ENCODE measurements around the gene KIF14. TPM values are rescaled to one million over a fixed set of nuclear protein-coding genes. Genes with fewer than 3 reads are reported as not detected.
"Not testable (repeated sequence)": the region's sequence is repeated elsewhere in the genome, so short reads cannot be mapped to it uniquely, and the experiment has no call there.

KIF14 gene
- total RNA-seq, 1 donor from 2014 or later: 2.6 TPM

- Mint-ChIP-seq H3K9me3 (ENCODE audit: unreplicated experiment) (no peaks in the 10 kb centered on the region), H3K27me3 (ENCODE audit: unreplicated experiment) (no peaks in the 10 kb centered on the region)
These were observed 10.8 kb upstream of the KIF14 start for GRCh38 chr1:200631375-200631774.

DNA sequence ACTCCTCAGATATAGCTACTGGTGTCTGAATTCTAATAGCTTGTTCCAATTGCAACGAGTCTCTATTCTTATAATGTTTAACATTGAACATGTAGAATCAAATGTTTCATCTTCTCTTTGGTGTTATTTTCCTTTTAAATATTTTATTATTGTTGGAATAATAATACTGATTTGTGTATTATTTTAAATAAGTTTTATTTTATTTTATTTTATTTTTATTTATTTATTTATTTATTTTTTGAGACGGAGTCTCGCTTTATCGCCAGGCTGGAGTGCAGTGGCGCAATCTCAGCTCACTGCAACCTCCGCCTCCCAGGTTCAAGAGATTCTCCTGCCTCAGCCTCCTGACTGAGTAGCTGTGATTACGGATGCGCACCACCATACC, 10.0 kb upstream of the KIF14 start:
- not testable (repeated sequence) for DNase-seq (ENCODE audit: extremely low spot score, unreplicated experiment); H3K4me3 Mint-ChIP-seq (ENCODE audit: unreplicated experiment); H3K27me3 Mint-ChIP-seq (ENCODE audit: unreplicated experiment); H3K9me3 Mint-ChIP-seq (ENCODE audit: unreplicated experiment); H3K4me1 Mint-ChIP-seq (ENCODE audit: unreplicated experiment); H3K27ac Mint-ChIP-seq (ENCODE audit: unreplicated experiment); H3K36me3 Mint-ChIP-seq (ENCODE audit: unreplicated experiment)

More at GRCh38 chr1:200631375-200631774, 10.8 kb upstream of the KIF14 start:
- H3K27ac Mint-ChIP-seq (ENCODE audit: unreplicated experiment): no peak overlapping the region
- TF ChIP-seq CTCF (IDR thresholded peaks at IDR 0.05): no peak
- no peaks in the 10 kb centered on the region for H3K36me3 Mint-ChIP-seq (ENCODE audit: unreplicated experiment)
- H3K4me3 Mint-ChIP-seq (ENCODE audit: unreplicated experiment): no peak overlapping the region
- no peaks in the 10 kb centered on the region for H3K4me1 Mint-ChIP-seq (ENCODE audit: unreplicated experiment)
- DNase-seq (ENCODE audit: extremely low spot score, unreplicated experiment): no peak

DNA sequence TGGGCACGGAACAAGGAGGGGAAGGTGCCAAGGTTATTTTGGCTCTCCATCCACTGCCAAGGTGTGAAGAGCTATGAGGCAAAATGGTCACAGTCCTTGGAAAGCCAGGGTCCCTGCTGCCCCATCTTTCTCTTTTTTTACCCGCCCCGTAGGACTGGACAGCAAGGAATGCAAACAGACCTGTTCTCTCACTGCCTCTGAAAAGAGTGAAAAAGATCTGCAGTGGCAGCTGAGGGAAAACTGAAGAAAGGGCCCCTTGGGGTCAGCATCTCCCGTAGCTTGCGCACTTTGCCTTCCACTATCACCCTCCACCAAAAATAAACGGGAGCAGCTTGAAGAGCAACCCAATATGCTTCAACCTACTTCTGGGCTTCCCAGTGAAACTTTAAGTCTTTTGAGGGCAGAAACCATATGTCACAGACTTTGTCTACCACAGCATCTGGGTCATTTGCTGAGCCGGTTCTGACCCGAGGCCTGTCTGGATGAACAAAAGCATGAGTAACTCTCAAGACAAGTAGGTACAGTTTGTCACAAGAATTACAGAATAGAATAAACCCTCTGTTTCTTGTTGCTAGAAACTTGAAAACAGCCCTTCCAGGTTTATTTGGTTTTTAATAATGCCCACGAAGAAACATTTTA, 9.4 kb upstream of the KIF14 start:
- H3K4me3 Mint-ChIP-seq (ENCODE audit: unreplicated experiment): no peak overlapping the region
- H3K36me3 Mint-ChIP-seq (ENCODE audit: unreplicated experiment): no peaks in the 10 kb centered on the region
- TF ChIP-seq CTCF (IDR thresholded peaks at IDR 0.05): no peak
- H3K4me1 Mint-ChIP-seq (ENCODE audit: unreplicated experiment): peaks cover 9% of the 10 kb centered on the region
- no peak for DNase-seq (ENCODE audit: extremely low spot score, unreplicated experiment)
- no peaks in the 10 kb centered on the region for H3K9me3 Mint-ChIP-seq (ENCODE audit: unreplicated experiment)
- H3K27ac Mint-ChIP-seq (ENCODE audit: unreplicated experiment): no peak overlapping the region
- no peaks in the 10 kb centered on the region for H3K27me3 Mint-ChIP-seq (ENCODE audit: unreplicated experiment)

DNA sequence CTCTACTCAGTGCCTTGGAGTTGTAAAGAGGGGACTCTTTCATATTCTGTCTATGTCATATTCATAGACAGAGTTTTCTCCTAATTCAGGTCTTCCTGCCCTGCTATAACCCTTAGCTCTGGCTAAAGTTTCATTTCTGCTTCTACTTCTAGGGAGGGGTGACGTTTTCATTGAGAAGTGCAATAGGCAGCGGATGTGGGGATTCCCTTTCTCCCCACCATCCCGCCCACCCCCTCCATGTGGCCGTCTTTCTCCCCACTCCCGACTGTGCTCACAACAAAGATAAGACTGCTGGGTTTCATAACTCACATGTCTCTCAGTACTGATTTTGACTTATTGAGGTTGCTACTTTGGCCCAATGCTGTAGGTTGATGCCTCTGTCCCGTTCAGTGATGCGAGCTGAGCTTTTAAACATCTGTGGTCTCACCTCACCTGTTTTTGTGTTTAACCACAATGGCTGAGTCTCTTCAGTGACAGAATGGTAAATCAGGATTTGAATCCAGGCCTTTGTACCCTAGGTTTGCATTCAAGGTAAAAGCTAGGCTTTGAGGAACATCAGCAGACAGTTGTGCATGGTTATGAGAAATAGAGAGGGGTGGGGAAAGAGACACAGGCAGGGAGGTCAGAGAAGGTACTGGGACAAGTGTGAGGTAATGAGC, 7.8 kb upstream of the KIF14 start:
- TF ChIP-seq CTCF (IDR thresholded peaks at IDR 0.05): no peak
- H3K9me3 Mint-ChIP-seq (ENCODE audit: unreplicated experiment): no peaks in the 10 kb centered on the region
- no peaks in the 10 kb centered on the region for H3K27me3 Mint-ChIP-seq (ENCODE audit: unreplicated experiment)
- DNase-seq (ENCODE audit: extremely low spot score, unreplicated experiment): no peak
- H3K4me1 Mint-ChIP-seq (ENCODE audit: unreplicated experiment): peaks cover 14% of the 10 kb centered on the region
- no peaks in the 10 kb centered on the region for H3K36me3 Mint-ChIP-seq (ENCODE audit: unreplicated experiment)
- H3K4me3 Mint-ChIP-seq (ENCODE audit: unreplicated experiment): no peak overlapping the region
- no peak overlapping the region for H3K27ac Mint-ChIP-seq (ENCODE audit: unreplicated experiment)

DNA sequence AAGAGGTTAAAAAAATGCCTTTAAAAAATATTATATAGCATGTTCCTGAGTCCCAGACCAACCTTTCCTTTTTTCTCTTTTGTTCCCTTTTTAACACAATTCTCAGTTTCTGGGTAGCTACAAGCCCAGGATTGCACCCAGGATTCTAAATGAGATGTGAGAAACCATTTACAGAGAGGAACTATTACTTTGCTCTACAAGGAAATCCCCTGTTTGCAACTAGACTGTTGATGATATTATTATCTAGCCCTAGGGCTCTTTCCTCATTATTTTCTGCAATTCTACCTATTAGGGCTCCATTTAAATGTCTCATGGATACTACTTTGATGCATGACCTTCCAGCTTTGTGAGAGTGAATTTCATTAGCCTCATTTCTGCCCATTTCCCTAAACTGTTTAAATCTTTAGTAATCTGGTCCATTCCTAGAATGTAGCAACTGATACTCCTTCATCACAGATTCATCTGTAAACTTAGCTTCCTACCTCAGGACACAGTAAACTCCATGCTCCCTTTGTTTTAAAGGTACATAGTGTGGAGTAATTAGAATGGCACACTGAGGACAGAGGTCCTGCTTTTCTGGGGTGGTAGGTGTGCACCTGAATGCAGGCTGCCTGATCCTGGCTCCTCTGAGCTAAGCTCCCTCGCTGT, 7.1 kb upstream of the KIF14 start:
- TF ChIP-seq CTCF (IDR thresholded peaks at IDR 0.05): no peak
- no peak overlapping the region for H3K4me3 Mint-ChIP-seq (ENCODE audit: unreplicated experiment)
- peaks cover 14% of the 10 kb centered on the region for H3K4me1 Mint-ChIP-seq (ENCODE audit: unreplicated experiment)
- no peaks in the 10 kb centered on the region for H3K27me3 Mint-ChIP-seq (ENCODE audit: unreplicated experiment)
- DNase-seq (ENCODE audit: extremely low spot score, unreplicated experiment): no peak
- H3K27ac Mint-ChIP-seq (ENCODE audit: unreplicated experiment): no peak overlapping the region
- H3K9me3 Mint-ChIP-seq (ENCODE audit: unreplicated experiment): no peaks in the 10 kb centered on the region
- H3K36me3 Mint-ChIP-seq (ENCODE audit: unreplicated experiment): no peaks in the 10 kb centered on the region
